ENCODE results near the gene AKAP6. TPM values are rescaled to one million over a fixed set of nuclear protein-coding genes. Genes with fewer than 3 reads are reported as not detected.

AKAP6 gene
- total RNA-seq, 1 experiment from 2014 or later, result 1.1 TPM

DNA sequence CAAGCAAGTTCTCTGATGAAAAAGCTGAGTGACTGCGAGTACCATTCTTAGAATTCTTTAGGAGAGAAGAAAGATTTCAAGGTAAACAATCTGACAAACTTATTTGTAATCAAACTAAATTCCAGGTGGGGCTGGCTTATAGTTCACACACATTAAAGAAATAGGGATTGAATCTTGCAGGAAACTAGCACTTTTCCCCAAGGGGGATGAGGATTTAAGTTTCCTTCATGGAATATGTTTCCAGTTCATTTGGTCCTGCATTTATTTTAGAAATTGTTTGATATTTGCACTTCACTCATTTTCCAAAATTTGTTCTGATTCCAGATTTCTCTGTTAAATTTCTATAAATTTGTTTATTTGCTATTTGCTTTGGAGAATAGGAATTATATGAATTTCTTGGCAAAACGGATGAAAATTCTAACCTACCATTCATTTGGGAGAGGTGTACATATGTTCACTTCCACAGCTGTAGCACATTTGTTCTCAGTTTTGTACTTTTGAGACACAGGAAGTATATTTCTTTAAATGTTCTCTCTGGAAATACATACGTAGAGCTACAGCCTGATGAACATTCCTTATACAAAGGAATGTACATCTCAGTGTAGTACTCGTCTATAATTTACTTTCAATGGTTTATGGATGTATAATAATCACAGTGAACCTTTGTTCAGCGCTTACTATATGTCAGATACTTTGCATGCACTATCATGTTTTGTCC lies 145.5 kb downstream of the AKAP6 start:
- no peak overlapping the region for H2BK5ac ChIP-seq (ENCODE audit: insufficient read length, low read length)
- H3K4me1 ChIP-seq (ENCODE audit: insufficient read depth, low read length), result peaks cover 5% of the 10 kb centered on the region; the same call in 1 of the 2 replicates
- DNase-seq, result no peak
- H2AFZ ChIP-seq (ENCODE audit: low read length), result no peak overlapping the region
- no peaks in the 10 kb centered on the region for H3K9me3 Mint-ChIP-seq
- H3K27me3 Mint-ChIP-seq (ENCODE audit: low read depth), result no peaks in the 10 kb centered on the region
- no peaks in the 10 kb centered on the region for H4K20me1 ChIP-seq (ENCODE audit: control insufficient read depth, insufficient read depth, insufficient read length)
- H3K4me3 Mint-ChIP-seq, result no peak overlapping the region
- no peaks in the 10 kb centered on the region for H3K23me2 ChIP-seq (ENCODE audit: insufficient read length, low read depth, low read length, poor library complexity, severe bottlenecking)
- no peak overlapping the region for H3K56ac ChIP-seq (ENCODE audit: insufficient read length, low read depth, low read length)
- H3K23ac ChIP-seq (ENCODE audit: insufficient read length, low read depth, low read length), result no peak overlapping the region
- peaks cover 26 to 28% of the 10 kb centered on the region in 2 experiments for H3K4me1 Mint-ChIP-seq
- H3K4me2 ChIP-seq (ENCODE audit: insufficient read depth, insufficient read length, low read length), result no peak overlapping the region
- H3K27me3 ChIP-seq (ENCODE audit: insufficient read depth, low read length), result no peaks in the 10 kb centered on the region
- no peak overlapping the region for H2BK20ac ChIP-seq (ENCODE audit: low read depth, low read length, poor library complexity, severe bottlenecking)
- H2BK12ac ChIP-seq (ENCODE audit: insufficient read length, low read depth, low read length), result no peak overlapping the region
- no peak overlapping the region for H4K91ac ChIP-seq (ENCODE audit: insufficient read length, low read depth, low read length)
- H3K79me2 ChIP-seq (ENCODE audit: insufficient read depth, low read length), result no peaks in the 10 kb centered on the region
- whole genome bisulfite sequencing (ENCODE audit: extremely low coverage, insufficient read length, low lambda C conversion rate), result no CpG with 5 or more reads among the region's 5 CpGs
- H2BK120ac ChIP-seq (ENCODE audit: low read depth, low read length, poor library complexity, severe bottlenecking), result no peak overlapping the region
- TF ChIP-seq, protein P1, sequence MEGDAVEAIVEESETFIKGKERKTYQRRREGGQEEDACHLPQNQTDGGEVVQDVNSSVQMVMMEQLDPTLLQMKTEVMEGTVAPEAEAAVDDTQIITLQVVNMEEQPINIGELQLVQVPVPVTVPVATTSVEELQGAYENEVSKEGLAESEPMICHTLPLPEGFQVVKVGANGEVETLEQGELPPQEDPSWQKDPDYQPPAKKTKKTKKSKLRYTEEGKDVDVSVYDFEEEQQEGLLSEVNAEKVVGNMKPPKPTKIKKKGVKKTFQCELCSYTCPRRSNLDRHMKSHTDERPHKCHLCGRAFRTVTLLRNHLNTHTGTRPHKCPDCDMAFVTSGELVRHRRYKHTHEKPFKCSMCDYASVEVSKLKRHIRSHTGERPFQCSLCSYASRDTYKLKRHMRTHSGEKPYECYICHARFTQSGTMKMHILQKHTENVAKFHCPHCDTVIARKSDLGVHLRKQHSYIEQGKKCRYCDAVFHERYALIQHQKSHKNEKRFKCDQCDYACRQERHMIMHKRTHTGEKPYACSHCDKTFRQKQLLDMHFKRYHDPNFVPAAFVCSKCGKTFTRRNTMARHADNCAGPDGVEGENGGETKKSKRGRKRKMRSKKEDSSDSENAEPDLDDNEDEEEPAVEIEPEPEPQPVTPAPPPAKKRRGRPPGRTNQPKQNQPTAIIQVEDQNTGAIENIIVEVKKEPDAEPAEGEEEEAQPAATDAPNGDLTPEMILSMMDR (conservative IDR thresholded peaks at IDR 0.05), result no peak
- H2BK15ac ChIP-seq (ENCODE audit: low read depth, low read length), result no peak overlapping the region
- H3K14ac ChIP-seq (ENCODE audit: insufficient read depth, low read length), result no peak overlapping the region
- H3K9ac ChIP-seq (ENCODE audit: extremely low read depth, insufficient read length, low read length), result no peak overlapping the region
- no peak overlapping the region for H2AK5ac ChIP-seq (ENCODE audit: insufficient read length, low read length)
- H3T11ph ChIP-seq (ENCODE audit: low read length), result no peak overlapping the region
- H3K4ac ChIP-seq (ENCODE audit: low read depth, low read length), result no peak overlapping the region
- no peak overlapping the region for H4K5ac ChIP-seq (ENCODE audit: insufficient read length, low read depth, low read length)
- no peak overlapping the region for H3K27ac Mint-ChIP-seq
- no peaks in the 10 kb centered on the region for H3K79me1 ChIP-seq (ENCODE audit: insufficient read depth, low read depth, low read length, poor library complexity, severe bottlenecking)
- H3K36me3 Mint-ChIP-seq (ENCODE audit: insufficient read depth in 1 of 3, low read depth in 3 of 3), result no peaks in the 10 kb centered on the region
- H3K9me3 ChIP-seq (ENCODE audit: control insufficient read depth, low read depth, low read length), result no peaks in the 10 kb centered on the region
- H3K18ac ChIP-seq (ENCODE audit: insufficient read length, low read depth, low read length), result no peak overlapping the region
- no peak overlapping the region for H3K27ac ChIP-seq (ENCODE audit: insufficient read length, low read depth, low read length)
- H4K8ac ChIP-seq (replicated peaks; ENCODE audit: insufficient read length, low read depth, low read length), result no peak overlapping the region

Data from H9 (cell line).